Activated effector memory CD4-positive, alpha-beta T cell treated with anti-CD3 and anti-CD28 coated beads, Interleukin-2, amount 50 U/mL, for 16 hours (primary cell): ENCODE data around the gene DMWD.
"Not testable (repeated sequence)": the region's sequence is repeated elsewhere in the genome, so short reads cannot be mapped to it uniquely, and the experiment has no call there.

Experiments
- DNase-seq: peaks from one replicate; pipeline ENCODE4 v3.0.0-alpha.2; 2020

DMWD gene

GRCh38 chr19:45768655-45768983 is 24.0 kb downstream of the DMWD start:
- peak; percentile 80 for DNase-seq

DNA sequence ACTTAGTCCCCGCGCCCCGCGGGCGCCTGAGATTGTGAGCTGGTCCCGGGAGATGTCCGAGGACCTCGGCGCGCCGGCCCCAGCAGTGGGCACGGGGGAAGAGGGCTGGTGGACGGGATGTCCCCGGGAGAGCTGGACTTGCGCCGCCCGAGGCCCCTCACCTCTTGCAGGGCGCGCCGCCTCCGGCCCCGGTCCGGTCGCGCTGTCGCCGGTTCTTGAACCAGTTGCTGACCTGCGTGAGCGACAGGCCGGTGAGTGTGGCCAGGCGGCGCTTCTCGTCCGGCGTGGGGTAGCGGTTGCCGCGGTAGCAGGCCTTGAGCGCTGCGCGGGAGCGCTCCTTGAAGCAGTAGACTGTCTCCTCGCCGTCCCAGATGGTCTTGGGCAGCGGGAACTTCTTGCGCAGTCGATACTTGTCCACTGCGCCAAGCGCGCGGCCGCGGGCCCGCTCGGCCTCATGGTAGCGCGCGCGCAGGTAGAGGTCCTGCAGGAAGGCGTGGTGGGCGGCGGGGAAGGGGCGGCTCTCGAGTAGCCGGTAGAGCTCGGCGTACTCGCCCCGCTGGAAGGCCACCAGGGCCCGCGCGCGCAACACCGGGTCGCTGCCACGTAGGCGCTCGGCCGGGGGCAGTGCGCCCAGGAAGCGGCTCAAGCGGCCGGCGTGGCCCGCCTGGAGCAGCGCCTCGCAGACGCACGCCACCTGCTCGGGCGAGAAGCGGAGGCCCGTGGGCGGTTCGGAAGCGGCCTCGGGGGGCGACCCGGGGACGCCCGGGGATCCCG is 24.6 kb downstream of the DMWD start:
- DNase-seq: no peak

DNA sequence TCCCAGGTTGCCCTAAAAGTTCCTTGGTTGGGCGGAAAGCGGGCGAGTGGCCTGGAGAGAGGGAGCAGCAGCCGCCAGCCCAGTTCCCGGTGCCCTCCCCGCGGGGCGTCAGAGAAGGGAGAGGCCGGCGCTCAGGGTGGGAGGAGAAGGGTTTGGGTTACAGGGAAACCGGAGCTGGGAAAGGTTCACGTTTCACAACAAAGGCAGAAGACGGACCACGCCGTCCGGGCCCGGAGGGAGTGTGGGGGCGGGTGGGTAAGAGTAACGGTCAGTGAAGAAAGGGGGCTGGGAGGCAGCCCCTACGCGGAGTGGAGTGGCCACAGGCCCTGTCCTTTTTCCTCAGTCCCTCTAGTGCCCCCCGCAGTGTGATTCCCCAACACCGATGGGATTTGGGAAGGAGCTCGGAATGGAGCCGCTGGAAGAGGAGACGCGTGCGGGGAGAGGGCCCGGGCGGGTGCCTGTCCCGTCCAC is 25.2 kb downstream of the DMWD start:
- DNase-seq: no peak

DNA sequence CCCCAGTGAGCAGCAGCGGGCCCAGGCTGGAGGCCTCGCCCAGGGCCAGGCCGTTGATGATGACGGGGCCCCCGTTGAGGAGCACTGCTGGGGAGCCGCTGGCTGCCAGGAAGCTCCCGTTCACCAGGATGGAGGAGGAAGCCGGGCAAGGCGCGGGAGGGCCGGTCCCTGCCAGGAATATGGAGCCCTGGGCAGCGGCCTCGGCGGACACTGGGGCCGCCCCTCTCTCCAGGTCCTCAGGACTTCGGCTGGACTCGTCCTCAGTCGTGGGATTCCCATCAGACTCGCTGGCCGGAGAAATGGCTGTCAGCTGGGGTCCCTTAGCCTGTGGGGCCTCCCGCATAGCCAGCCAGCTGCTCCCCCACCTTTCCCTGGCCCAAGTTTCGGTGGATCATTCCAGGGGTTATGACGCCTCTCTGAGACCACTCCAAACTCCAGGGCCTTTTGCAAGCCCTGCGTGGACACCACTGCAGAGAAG is 25.7 kb downstream of the DMWD start:
- no peak for DNase-seq

GRCh38 chr19:45766296-45766868 is 26.3 kb downstream of the DMWD start:
- DNase-seq: no peak

DNA sequence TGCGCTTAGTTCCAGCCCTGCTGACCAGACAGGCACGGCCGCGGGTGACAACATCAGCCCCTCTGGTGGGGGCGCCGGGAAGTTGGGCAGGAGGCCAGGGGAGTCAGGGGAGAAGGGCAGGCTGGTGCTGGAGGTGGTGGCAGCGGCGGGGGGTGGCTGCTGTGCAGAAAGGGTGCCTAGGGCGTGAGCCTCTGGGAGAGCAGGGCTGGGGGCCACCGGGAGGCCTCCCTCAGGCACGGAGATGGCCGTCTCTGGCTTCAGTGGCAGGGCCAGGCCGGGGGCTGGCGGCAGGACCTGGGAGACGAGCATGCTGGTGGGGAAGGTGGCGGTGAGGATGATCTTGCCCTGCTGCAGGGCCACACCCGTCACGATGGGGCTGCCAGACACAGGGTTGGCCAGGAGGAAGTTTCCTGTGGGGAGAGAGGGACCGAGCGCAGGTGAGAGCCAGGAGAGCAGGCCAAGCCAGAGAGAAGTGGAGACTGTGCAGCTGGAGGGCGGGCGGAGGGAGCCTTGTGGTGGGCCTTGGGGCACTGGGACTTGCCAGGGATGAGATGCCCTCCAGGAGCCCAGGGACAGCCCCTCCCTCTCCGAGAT is 26.8 kb downstream of the DMWD start:
- no peak for DNase-seq

DNA sequence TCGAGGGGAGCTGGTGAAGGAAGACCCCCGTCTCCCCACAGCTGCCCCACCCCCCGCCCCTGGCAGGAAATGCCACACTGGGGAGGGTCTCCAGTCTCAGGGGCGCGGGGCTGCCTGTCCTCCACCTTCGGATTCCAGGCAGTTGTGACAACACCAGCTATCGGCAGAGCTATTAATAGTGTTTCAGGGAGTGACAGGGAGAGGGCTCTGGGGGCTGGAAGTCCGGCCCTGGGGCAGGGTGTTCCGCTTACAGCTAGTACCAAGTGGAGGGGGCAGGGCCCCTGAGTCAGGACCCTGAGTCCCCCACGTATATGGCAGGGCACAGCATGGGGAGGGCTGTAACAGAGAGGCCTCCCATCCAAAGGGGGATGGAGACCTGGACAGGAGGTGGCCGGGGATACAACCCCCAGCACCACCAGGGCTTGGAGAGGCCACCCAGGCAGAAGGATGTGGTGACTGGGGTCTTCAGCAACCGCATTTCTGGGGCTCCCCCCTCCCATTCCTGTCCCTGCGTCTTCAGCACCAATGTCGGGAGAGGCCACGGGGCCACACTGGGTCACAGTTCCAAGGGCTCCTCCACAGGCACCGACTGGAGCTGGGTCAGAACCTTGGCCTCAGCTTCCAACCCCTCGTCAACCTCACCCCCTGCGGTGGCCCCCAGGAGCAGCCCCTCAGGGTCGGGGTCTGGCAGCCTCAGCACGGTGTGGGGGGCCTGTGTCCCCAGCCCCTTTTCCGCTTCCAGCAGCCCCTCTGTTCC is 27.5 kb downstream of the DMWD start:
- no peak for DNase-seq

DNA sequence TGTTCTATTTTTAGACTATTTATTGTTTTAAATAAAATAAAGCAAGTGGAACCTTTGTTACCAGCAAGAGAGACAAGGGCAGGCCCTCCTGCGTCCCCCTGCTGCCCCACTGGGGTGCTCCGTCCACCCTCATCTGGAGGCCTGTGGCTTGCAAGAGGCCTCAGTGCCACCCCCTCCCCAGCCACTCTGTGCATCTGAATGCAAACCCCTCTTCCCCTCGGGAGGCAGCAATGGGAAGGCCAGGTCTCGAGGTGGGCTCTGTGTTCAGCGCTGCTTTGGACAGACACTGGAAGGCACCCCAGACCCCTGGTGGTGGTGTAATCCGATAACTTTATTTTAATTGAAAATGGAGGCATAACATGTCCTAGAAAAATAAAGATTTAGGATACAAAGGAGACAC is 28.2 kb downstream of the DMWD start:
- no peak for DNase-seq

GRCh38 chr19:45763691-45764294 is 28.9 kb downstream of the DMWD start:
- no peak for DNase-seq

DNA sequence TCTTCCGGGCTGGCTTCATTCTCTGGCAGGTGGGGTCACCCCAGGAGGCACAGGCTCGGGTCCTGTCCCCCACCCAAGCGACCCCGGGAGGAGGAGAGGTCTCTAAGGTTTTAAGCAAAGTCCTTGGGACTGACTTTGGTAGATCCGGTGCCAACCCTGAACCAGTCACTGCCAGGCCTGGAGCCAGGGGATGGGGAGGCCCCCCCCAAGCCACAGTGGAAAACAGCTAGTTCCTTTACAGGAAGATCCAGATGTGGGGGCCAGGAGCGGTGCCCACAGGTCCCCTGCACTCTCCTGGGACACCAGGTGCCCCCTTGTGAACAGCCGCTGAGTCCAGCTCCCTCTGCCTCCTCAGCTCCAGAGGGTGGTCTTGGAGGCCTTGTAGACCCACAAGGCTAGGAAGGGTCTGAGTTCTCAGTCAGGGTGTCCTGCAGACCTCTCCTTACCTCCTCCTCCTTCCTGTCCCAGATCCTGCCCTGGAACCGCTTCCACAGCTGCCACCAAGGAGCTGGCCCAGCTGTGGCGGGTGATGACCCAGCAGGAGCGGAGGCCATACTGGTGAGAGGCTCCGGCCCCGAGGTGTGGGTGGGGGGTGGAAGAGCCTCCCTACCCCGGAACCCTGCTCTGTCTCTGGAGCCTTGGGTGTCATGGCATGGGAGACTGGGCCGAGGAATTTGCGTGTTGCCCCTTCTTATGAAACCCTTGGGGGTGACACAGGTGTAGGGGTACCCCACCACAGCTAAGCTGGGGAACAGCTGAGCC is 29.6 kb downstream of the DMWD start:
- no peak for DNase-seq

DNA sequence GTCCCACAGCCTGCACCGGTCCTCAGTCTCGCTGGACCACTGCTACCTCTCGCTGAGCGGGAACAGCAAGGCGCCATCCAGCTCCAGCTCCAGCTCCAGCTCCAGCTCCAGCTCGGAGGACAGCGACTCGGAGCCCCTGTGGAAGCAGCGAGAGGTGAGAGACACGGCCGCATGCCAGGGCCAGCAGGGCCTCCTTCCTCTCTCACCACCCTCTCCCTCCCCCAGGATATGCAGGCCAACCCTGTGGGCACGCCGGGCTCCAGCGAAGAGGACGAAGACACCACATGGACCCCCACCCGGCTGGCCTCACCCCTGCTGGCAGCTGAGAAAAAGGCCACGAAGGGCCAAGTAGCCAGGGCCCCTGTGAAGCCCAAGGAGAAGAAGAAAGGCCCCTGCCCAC is 30.9 kb downstream of the DMWD start:
- DNase-seq: no peak

GRCh38 chr19:45758921-45759320 is 33.7 kb downstream of the DMWD start:
- DNase-seq: no peak

- no peak for DNase-seq
Observed at GRCh38 chr19:45757695-45758094, 35.0 kb downstream of the DMWD start.

- no peak for DNase-seq
Observed at GRCh38 chr19:45754323-45754722, 38.3 kb downstream of the DMWD start.

GRCh38 chr19:45753548-45753947 is 39.1 kb downstream of the DMWD start:
- no peak for DNase-seq

- no peak for DNase-seq
Observed at GRCh38 chr19:45752639-45753038, 40.0 kb downstream of the DMWD start.

DNA sequence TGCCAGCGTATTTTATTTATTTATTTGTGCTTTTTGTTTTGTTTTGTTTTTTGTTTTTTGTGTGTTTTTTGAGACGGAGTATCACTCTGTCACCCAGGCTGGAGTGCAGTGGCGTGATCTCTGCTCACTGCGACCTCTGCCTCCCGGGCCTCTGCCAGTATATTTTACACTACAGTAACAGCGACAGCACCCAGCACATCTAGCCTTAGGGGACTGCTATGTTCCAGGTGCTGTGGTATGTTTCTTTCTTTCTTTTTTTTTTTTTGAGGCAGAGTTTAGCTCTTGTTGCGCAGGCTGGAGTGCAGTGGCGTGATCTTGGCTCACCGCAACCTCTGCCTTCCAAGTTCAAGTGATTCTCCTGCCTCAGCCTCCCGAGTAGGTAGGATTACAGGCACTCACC is 41.2 kb downstream of the DMWD start:
- DNase-seq: not testable (repeated sequence)

DNA sequence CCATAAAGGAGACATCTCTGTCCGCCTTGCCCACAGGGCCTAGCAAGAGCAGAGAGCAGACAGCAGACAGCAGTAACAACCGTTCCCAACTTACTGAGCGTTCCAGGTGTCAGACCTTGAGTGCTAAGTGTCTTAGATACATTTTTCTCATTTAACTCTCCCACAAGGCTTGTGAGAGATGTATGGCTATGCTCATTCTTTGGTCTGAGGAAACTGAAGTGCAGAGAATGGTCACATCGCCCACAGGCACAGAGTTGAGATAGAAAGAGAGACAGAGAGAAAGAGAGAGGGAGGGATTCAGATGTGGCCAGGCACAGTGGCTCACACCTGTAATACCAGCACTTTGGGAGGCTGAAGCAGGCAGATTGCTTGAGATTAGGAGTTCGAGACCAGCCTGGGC is 45.1 kb downstream of the DMWD start:
- no peak for DNase-seq

GRCh38 chr19:45746866-45747265 is 45.8 kb downstream of the DMWD start:
- DNase-seq: no peak

DNA sequence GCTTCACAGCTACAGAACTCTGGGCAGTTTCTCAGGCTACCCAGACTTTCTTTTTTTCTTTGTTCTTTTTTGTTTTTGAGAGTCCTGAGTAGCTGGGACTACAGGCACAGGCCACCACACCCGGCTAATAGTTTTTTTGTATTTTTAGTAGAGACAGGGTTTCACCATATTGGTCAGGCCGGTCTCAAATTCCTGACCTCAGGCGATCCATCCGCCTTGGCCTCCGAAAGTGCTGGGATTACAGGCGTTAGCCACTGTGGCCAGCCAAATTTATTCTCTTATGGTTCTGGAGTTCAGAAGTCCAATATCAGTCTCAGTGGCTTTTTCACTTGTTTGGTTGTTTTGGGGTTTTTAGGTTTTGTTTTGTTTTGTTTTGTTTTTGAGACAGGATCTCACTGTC is 47.0 kb downstream of the DMWD start:
- no peak for DNase-seq

GRCh38 chr19:45742969-45743368 is 49.7 kb downstream of the DMWD start:
- DNase-seq: no peak
